Omental fat pad (tissue), 4 donors: ENCODE measurements around the gene ZC3H7A. TPM values are rescaled to one million over a fixed set of nuclear protein-coding genes. Genes with fewer than 3 reads are reported as not detected.

ENCODE experiments used
- ATAC-seq: fragments of 150-250 bp; one replicate; pipeline ENCODE4 v1.9.1; 2016; ENCODE audit warnings: mild to moderate bottlenecking, moderate library complexity; ENCODE audit not compliant: low FRiP score
- DNase-seq: peaks from one replicate; pipeline ENCODE4 v3.0.0-alpha.2; 2019; ENCODE audit warnings: low spot score
- CTCF ChIP-seq, 3 donors: fragments of 450-650 bp; IDR thresholded peaks; one replicate each; pipeline ENCODE4 v1.5.1; 2016 to 2017; ENCODE audit warnings: antibody characterized with exemption in 3 of 3, mild to moderate bottlenecking in 3 of 3, moderate library complexity in 2 of 3
- total RNA-seq, 4 donors: library from RNA; depleted of rRNA; stranded (reverse); fragments of >200 nt; gene quantifications; one replicate each; pipeline ENCODE4 v1.1.0, GENCODE V29; 2016

Gene ZC3H7A
- total RNA-seq, 4 donors from 2014 or later: 38.0 to 74.7 (median 53.6) TPM

GRCh38 chr16:11735787-11736186, 61.3 kb downstream of the ZC3H7A start:
- DNase-seq: no peak
- ATAC-seq: no peak
- TF ChIP-seq CTCF (IDR thresholded peaks at IDR 0.05): no peak

- no peak for TF ChIP-seq CTCF (IDR thresholded peaks at IDR 0.05)
- DNase-seq (no peak), ATAC-seq (no peak)
Observed at GRCh38 chr16:11734653-11735043, 62.4 kb downstream of the ZC3H7A start.

- DNase-seq: no peak
- no peak for TF ChIP-seq CTCF (IDR thresholded peaks at IDR 0.05)
- ATAC-seq: no peak
Observed at GRCh38 chr16:11734025-11734652, 62.9 kb downstream of the ZC3H7A start.

GRCh38 chr16:11731222-11731621, 65.8 kb downstream of the ZC3H7A start:
- no peak for ATAC-seq
- no peak for TF ChIP-seq CTCF (IDR thresholded peaks at IDR 0.05)
- DNase-seq: no peak

- TF ChIP-seq CTCF (IDR thresholded peaks at IDR 0.05): no peak
- ATAC-seq: no peak
- DNase-seq: no peak
Observed at GRCh38 chr16:11729787-11730186, 67.3 kb downstream of the ZC3H7A start.

GRCh38 chr16:11727796-11728543, 69.1 kb downstream of the ZC3H7A start:
- TF ChIP-seq CTCF (IDR thresholded peaks at IDR 0.05): no peak
- ATAC-seq: no peak
- no peak for DNase-seq

- TF ChIP-seq CTCF (IDR thresholded peaks at IDR 0.05): no peak
- DNase-seq (no peak), ATAC-seq (no peak)
Observed at GRCh38 chr16:11726008-11726407, 71.0 kb downstream of the ZC3H7A start.
